GM12878 (cell line): ENCODE measurements around the gene BCKDK.

Experiments used
- CHD4 ChIP-seq: fragments of 200-600 bp; sonication (generic); IDR thresholded peaks from 2 replicates; pipeline ENCODE4 v1.6.1; 2016; ENCODE audit warnings: mild to moderate bottlenecking
- HDAC6 ChIP-seq: fragments of 200-600 bp; sonication (generic); IDR thresholded peaks from one replicate; pipeline ENCODE4 v1.8.0; 2017; ENCODE audit warnings: antibody characterized with exemption; ENCODE audit not compliant: unreplicated experiment
- JUNB ChIP-seq: IDR thresholded peaks from 2 replicates; pipeline ENCODE4 v1.6.1; 2016; ENCODE audit warnings: antibody characterized with exemption, mild to moderate bottlenecking
- MXI1 ChIP-seq: fragments of 150-350 bp; IDR thresholded peaks from 2 replicates; pipeline ENCODE4 v1.6.1; 2011; ENCODE audit warnings: low read depth, mild to moderate bottlenecking, inconsistent platforms, low read length, improper control_type of control experiment
- POLR2AphosphoS5 ChIP-seq: IDR thresholded peaks from 2 replicates; pipeline ENCODE4 v1.6.1; 2011; ENCODE audit warnings: mild to moderate bottlenecking, low read length, inconsistent platforms
- TF ChIP-seq, protein P1 (sequence below): fragments of 450-650 bp; IDR thresholded peaks from 2 replicates; pipeline ENCODE4 v1.6.1; 2016; ENCODE audit warnings: mild to moderate bottlenecking
- TF ChIP-seq, protein P2 (sequence below), 3 experiments: IDR thresholded peaks in 2 of 3; conservative IDR thresholded peaks in 1 of 3; 2 replicates each; pipeline ENCODE4 v1.5.1; 2011; ENCODE audit warnings: low read depth in 3 of 3, low read length in 3 of 3, mild to moderate bottlenecking in 3 of 3, control low read depth in 2 of 3, moderate library complexity in 2 of 3, inconsistent platforms in 1 of 3, mixed read lengths in 1 of 3; ENCODE audit not compliant: control insufficient read depth in 2 of 3, insufficient read depth in 1 of 3; ENCODE audit errors: extremely low read depth in 1 of 3

DNA sequence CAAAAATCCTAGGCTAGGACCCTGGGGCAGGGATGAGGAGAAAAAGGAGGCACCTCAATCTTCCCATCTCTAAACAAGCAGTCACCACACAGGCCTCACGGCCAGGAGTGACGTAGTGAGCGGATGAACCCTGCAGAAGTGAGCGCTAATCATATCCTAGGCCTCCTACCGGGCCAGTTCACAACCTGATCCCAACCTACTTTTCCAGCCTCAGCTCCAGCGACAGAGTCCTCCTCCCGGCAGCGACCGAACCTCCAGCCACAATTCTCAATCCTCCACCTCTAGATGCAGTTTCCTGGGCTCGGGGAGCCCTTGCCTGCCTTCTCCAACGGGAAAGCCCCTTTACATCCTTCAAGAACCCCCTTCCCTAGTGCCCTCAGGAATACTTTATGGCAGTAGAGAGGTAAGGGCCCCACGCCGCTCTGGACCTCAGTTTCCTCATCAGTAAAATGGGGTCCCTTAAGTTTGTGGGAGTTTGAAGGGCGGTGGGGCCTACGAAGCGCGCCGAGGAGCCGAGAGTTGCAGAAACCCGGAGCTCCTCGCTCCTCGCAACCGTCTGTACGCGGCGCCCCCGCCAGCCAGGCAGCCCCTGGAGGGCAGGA is 35.5 kb upstream of the BCKDK start:
- TF ChIP-seq, protein P1, sequence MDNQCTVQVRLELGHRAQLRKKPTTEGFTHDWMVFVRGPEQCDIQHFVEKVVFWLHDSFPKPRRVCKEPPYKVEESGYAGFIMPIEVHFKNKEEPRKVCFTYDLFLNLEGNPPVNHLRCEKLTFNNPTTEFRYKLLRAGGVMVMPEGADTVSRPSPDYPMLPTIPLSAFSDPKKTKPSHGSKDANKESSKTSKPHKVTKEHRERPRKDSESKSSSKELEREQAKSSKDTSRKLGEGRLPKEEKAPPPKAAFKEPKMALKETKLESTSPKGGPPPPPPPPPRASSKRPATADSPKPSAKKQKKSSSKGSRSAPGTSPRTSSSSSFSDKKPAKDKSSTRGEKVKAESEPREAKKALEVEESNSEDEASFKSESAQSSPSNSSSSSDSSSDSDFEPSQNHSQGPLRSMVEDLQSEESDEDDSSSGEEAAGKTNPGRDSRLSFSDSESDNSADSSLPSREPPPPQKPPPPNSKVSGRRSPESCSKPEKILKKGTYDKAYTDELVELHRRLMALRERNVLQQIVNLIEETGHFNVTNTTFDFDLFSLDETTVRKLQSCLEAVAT: no peak
- TF ChIP-seq POLR2AphosphoS5 (no peak), CHD4 (no peak), JUNB (no peak), HDAC6 (no peak), MXI1 (no peak; the same call in 1 of the 2 replicates)
- TF ChIP-seq, protein P2, sequence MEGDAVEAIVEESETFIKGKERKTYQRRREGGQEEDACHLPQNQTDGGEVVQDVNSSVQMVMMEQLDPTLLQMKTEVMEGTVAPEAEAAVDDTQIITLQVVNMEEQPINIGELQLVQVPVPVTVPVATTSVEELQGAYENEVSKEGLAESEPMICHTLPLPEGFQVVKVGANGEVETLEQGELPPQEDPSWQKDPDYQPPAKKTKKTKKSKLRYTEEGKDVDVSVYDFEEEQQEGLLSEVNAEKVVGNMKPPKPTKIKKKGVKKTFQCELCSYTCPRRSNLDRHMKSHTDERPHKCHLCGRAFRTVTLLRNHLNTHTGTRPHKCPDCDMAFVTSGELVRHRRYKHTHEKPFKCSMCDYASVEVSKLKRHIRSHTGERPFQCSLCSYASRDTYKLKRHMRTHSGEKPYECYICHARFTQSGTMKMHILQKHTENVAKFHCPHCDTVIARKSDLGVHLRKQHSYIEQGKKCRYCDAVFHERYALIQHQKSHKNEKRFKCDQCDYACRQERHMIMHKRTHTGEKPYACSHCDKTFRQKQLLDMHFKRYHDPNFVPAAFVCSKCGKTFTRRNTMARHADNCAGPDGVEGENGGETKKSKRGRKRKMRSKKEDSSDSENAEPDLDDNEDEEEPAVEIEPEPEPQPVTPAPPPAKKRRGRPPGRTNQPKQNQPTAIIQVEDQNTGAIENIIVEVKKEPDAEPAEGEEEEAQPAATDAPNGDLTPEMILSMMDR (IDR thresholded peaks at IDR 0.05 in 2 of 3, conservative IDR thresholded peaks at IDR 0.05 in 1 of 3; ENCODE audit: control insufficient read depth in 2 of 3, extremely low read depth in 1 of 3, insufficient read depth in 1 of 3, low read depth in 3 of 3, low read length in 3 of 3): no peak
